ENCODE data around the gene TM7SF2.

Gene TM7SF2

GRCh38 chr11:65157336-65157735, 45.7 kb downstream of the TM7SF2 start:
- no peak for DNase-seq (ENCODE audit: low spot score)

- no peak for DNase-seq (ENCODE audit: low spot score)
These were observed 47.3 kb downstream of the TM7SF2 start for GRCh38 chr11:65159012-65159411.

GRCh38 chr11:65160643-65161042, 49.0 kb downstream of the TM7SF2 start:
- no peak for DNase-seq (ENCODE audit: low spot score)

- no peak for DNase-seq (ENCODE audit: low spot score)
These were observed 52.0 kb downstream of the TM7SF2 start for GRCh38 chr11:65163684-65164083.
